ENCODE measurements around the gene MAPK4. TPM values are rescaled to one million over a fixed set of nuclear protein-coding genes. Genes with fewer than 3 reads are reported as not detected.
A peak's percentile ranks its signal among the peaks of the same experiment; 100 is the strongest.
"Not testable (repeated sequence)": the region's sequence is repeated elsewhere in the genome, so short reads cannot be mapped to it uniquely, and the experiment has no call there.

Gene MAPK4
- total RNA-seq, 5 donors from 2014 or later (not counting 1 experiment from before 2014, with no cell fraction given), result 0.06 TPM; not detected in 4

- Histone ChIP-seq H3K27ac (ENCODE audit: low read length) (no peak overlapping the region), H3K9me3 (no peaks in the 10 kb centered on the region), H3K36me3 (ENCODE audit: control insufficient read depth in 2 of 2, extremely low read depth in 1 of 2, insufficient read depth in 1 of 2, low read length in 1 of 2) (no peaks in the 10 kb centered on the region), H3K4me1 (ENCODE audit: control insufficient read depth in 1 of 2, extremely low read depth in 1 of 2, insufficient read depth in 2 of 2, low read length in 2 of 2) (peaks cover 0 to 10% of the 10 kb centered on the region in 2 experiments), H3K27me3 (replicated peaks in 1 of 2; ENCODE audit: control insufficient read depth in 2 of 2, extremely low read depth in 1 of 2, insufficient read depth in 2 of 2, low read length in 1 of 2) (peaks cover 6 to 30% of the 10 kb centered on the region in 2 experiments), H3K4me3 (ENCODE audit: control insufficient read depth in 1 of 2, extremely low read depth in 1 of 2, low read length in 1 of 2) (peak overlapping the region in 1 of 2 donors; percentile 10)
- peaks cover 4 to 14% (median 8%) of the 10 kb centered on the region in 3 donors for H3K9me3 Mint-ChIP-seq
- peaks cover 68 to 71% of the 10 kb centered on the region in 2 donors for H3K27me3 Mint-ChIP-seq
- H3K4me3 Mint-ChIP-seq, result peak overlapping the region; percentile 29 to 58 (median 44)
- CTCF ChIA-PET, result no interaction called here
- ATAC-seq (replicated peaks in 1 of 4) (no peak), DNase-seq (no peak)
- H3K4me1 Mint-ChIP-seq, result peaks cover 0 to 12% (median 12%) of the 10 kb centered on the region in 3 donors
- no peak overlapping the region for H3K27ac Mint-ChIP-seq
- no peaks in the 10 kb centered on the region for H3K36me3 Mint-ChIP-seq
- POLR2A ChIA-PET, result no interaction called here
- 13% methylated on average over 28 of the region's 53 CpGs for WGBS (ENCODE audit: insufficient coverage)
Observed at GRCh38 chr18:50558948-50559751, 737 bp upstream of the MAPK4 start.

- H3K4me3 Mint-ChIP-seq, result peak overlapping the region; percentile 17 to 67 (median 43)
- H3K9me3 Mint-ChIP-seq, result peaks cover under 1 to 3% (median 3%) of the 10 kb centered on the region in 3 donors
- Histone ChIP-seq H3K4me1 (ENCODE audit: control insufficient read depth in 1 of 2, extremely low read depth in 1 of 2, insufficient read depth in 2 of 2, low read length in 2 of 2) (peaks cover 0 to 10% of the 10 kb centered on the region in 2 experiments), H3K27me3 (replicated peaks in 1 of 2; ENCODE audit: control insufficient read depth in 2 of 2, extremely low read depth in 1 of 2, insufficient read depth in 2 of 2, low read length in 1 of 2) (peaks cover 6 to 30% of the 10 kb centered on the region in 2 experiments), H3K36me3 (ENCODE audit: control insufficient read depth in 2 of 2, extremely low read depth in 1 of 2, insufficient read depth in 1 of 2, low read length in 1 of 2) (no peaks in the 10 kb centered on the region), H3K4me3 (ENCODE audit: control insufficient read depth in 1 of 2, extremely low read depth in 1 of 2, low read length in 1 of 2) (peak overlapping the region in 1 of 2 donors; percentile 60), H3K9me3 (no peaks in the 10 kb centered on the region), H3K27ac (ENCODE audit: low read length) (no peak overlapping the region)
- DNase-seq (no peak), ATAC-seq (replicated peaks in 1 of 4) (no peak)
- WGBS (ENCODE audit: insufficient coverage), result 4% methylated on average over 38 of the region's 49 CpGs
- POLR2A ChIA-PET, result no interaction called here
- peaks cover 66 to 68% of the 10 kb centered on the region in 2 donors for H3K27me3 Mint-ChIP-seq
- H3K27ac Mint-ChIP-seq, result no peak overlapping the region
- H3K4me1 Mint-ChIP-seq, result peaks cover 0 to 12% (median 12%) of the 10 kb centered on the region in 3 donors
- CTCF ChIA-PET, result no interaction called here
- no peaks in the 10 kb centered on the region for H3K36me3 Mint-ChIP-seq
Observed at GRCh38 chr18:50560681-50561629, 1.1 kb downstream of the MAPK4 start.

- H3K4me1 Mint-ChIP-seq, result peaks cover 0 to 12% (median 12%) of the 10 kb centered on the region in 3 donors
- H3K27ac ChIP-seq (ENCODE audit: low read length); H3K36me3 Mint-ChIP-seq; H3K27ac Mint-ChIP-seq; DNase-seq; H3K36me3 ChIP-seq (ENCODE audit: control insufficient read depth in 2 of 2, extremely low read depth in 1 of 2, insufficient read depth in 1 of 2, low read length in 1 of 2); H3K4me3 Mint-ChIP-seq; CTCF ChIA-PET; ATAC-seq (replicated peaks in 1 of 4); H3K9me3 Mint-ChIP-seq; H3K4me3 ChIP-seq (ENCODE audit: control insufficient read depth in 1 of 2, extremely low read depth in 1 of 2, low read length in 1 of 2); H3K9me3 ChIP-seq; POLR2A ChIA-PET: not testable (repeated sequence)
- H3K27me3 Mint-ChIP-seq, result peaks cover 63% of the 10 kb centered on the region in 2 donors
- WGBS (ENCODE audit: insufficient coverage), result no CpG with 5 or more reads among the region's 1 CpG
- Histone ChIP-seq H3K4me1 (ENCODE audit: control insufficient read depth in 1 of 2, extremely low read depth in 1 of 2, insufficient read depth in 2 of 2, low read length in 2 of 2) (peaks cover 0 to 10% of the 10 kb centered on the region in 2 experiments), H3K27me3 (replicated peaks in 1 of 2; ENCODE audit: control insufficient read depth in 2 of 2, extremely low read depth in 1 of 2, insufficient read depth in 2 of 2, low read length in 1 of 2) (peaks cover 6 to 25% of the 10 kb centered on the region in 2 experiments)
Observed at GRCh38 chr18:50562258-50562657, 2.4 kb downstream of the MAPK4 start.

- ChIA-PET POLR2A (no interaction called here), CTCF (no interaction called here)
- H3K4me3 Mint-ChIP-seq, result no peak overlapping the region
- no peaks in the 10 kb centered on the region for H3K9me3 ChIP-seq
- peaks cover 58 to 60% of the 10 kb centered on the region in 2 donors for H3K27me3 Mint-ChIP-seq
- DNase-seq (no peak), ATAC-seq (replicated peaks in 1 of 4) (no peak)
- peaks cover 0 to 12% (median 12%) of the 10 kb centered on the region in 3 donors for H3K4me1 Mint-ChIP-seq
- WGBS (ENCODE audit: insufficient coverage), result no CpG with 5 or more reads among the region's 3 CpGs
- peaks cover 0 to 10% of the 10 kb centered on the region in 2 experiments for H3K4me1 ChIP-seq (ENCODE audit: control insufficient read depth in 1 of 2, extremely low read depth in 1 of 2, insufficient read depth in 2 of 2, low read length in 2 of 2)
- no peak overlapping the region for H3K4me3 ChIP-seq (ENCODE audit: control insufficient read depth in 1 of 2, extremely low read depth in 1 of 2, low read length in 1 of 2)
- H3K27ac Mint-ChIP-seq, result no peak overlapping the region
- no peak overlapping the region for H3K27ac ChIP-seq (ENCODE audit: low read length)
- H3K36me3 Mint-ChIP-seq, result no peaks in the 10 kb centered on the region
- no peaks in the 10 kb centered on the region for H3K9me3 Mint-ChIP-seq
- peaks cover 6 to 25% of the 10 kb centered on the region in 2 experiments for H3K27me3 ChIP-seq (replicated peaks in 1 of 2; ENCODE audit: control insufficient read depth in 2 of 2, extremely low read depth in 1 of 2, insufficient read depth in 2 of 2, low read length in 1 of 2)
- H3K36me3 ChIP-seq (ENCODE audit: control insufficient read depth in 2 of 2, extremely low read depth in 1 of 2, insufficient read depth in 1 of 2, low read length in 1 of 2), result no peaks in the 10 kb centered on the region
Observed at GRCh38 chr18:50562686-50563085, 2.8 kb downstream of the MAPK4 start.

GRCh38 chr18:50563376-50563775 is 3.5 kb downstream of the MAPK4 start:
- Mint-ChIP-seq H3K27ac (no peak overlapping the region), H3K4me3 (no peak overlapping the region), H3K36me3 (no peaks in the 10 kb centered on the region), H3K4me1 (peaks cover 0 to 12% (median 12%) of the 10 kb centered on the region in 3 donors), H3K9me3 (peaks cover 0 to 3% (median under 1%) of the 10 kb centered on the region in 3 donors), H3K27me3 (peaks cover 53 to 54% of the 10 kb centered on the region in 2 donors)
- WGBS (ENCODE audit: insufficient coverage), result 66% methylated on average over 3 of the region's 3 CpGs
- Histone ChIP-seq H3K36me3 (ENCODE audit: control insufficient read depth in 2 of 2, extremely low read depth in 1 of 2, insufficient read depth in 1 of 2, low read length in 1 of 2) (no peaks in the 10 kb centered on the region), H3K27me3 (replicated peaks in 1 of 2; ENCODE audit: control insufficient read depth in 2 of 2, extremely low read depth in 1 of 2, insufficient read depth in 2 of 2, low read length in 1 of 2) (peaks cover 6 to 25% of the 10 kb centered on the region in 2 experiments), H3K27ac (ENCODE audit: low read length) (no peak overlapping the region), H3K9me3 (no peaks in the 10 kb centered on the region), H3K4me3 (ENCODE audit: control insufficient read depth in 1 of 2, extremely low read depth in 1 of 2, low read length in 1 of 2) (no peak overlapping the region), H3K4me1 (ENCODE audit: control insufficient read depth in 1 of 2, extremely low read depth in 1 of 2, insufficient read depth in 2 of 2, low read length in 2 of 2) (peaks cover 0 to 10% of the 10 kb centered on the region in 2 experiments)
- ATAC-seq (replicated peaks in 1 of 4) (no peak), DNase-seq (no peak)
- POLR2A ChIA-PET, result no interaction called here
- CTCF ChIA-PET, result no interaction called here

GRCh38 chr18:50569930-50570329 is 10.0 kb downstream of the MAPK4 start:
- H3K4me1 Mint-ChIP-seq, result no peaks in the 10 kb centered on the region
- H3K27ac ChIP-seq (ENCODE audit: low read length), result no peak overlapping the region
- H3K4me1 ChIP-seq (ENCODE audit: control insufficient read depth in 1 of 2, extremely low read depth in 1 of 2, insufficient read depth in 2 of 2, low read length in 2 of 2), result no peaks in the 10 kb centered on the region
- H3K4me3 ChIP-seq (ENCODE audit: control insufficient read depth in 1 of 2, extremely low read depth in 1 of 2, low read length in 1 of 2), result no peak overlapping the region
- no peaks in the 10 kb centered on the region for H3K36me3 ChIP-seq (ENCODE audit: control insufficient read depth in 2 of 2, extremely low read depth in 1 of 2, insufficient read depth in 1 of 2, low read length in 1 of 2)
- H3K27ac Mint-ChIP-seq, result no peak overlapping the region
- peaks cover 25 to 26% of the 10 kb centered on the region in 2 donors for H3K27me3 Mint-ChIP-seq
- H3K27me3 ChIP-seq (replicated peaks in 1 of 2; ENCODE audit: control insufficient read depth in 2 of 2, extremely low read depth in 1 of 2, insufficient read depth in 2 of 2, low read length in 1 of 2), result peaks cover 0 to 7% of the 10 kb centered on the region in 2 experiments
- POLR2A ChIA-PET, result no interaction called here
- CTCF ChIA-PET, result interaction anchor here in 1 of 2 donors (0.6 kb wide), 1 partner anchor 982 kb away, joined by 6 read pairs; no protein-coding TSS in a partner anchor
- ATAC-seq (replicated peaks in 1 of 4) (no peak), DNase-seq (no peak)
- H3K36me3 Mint-ChIP-seq, result no peaks in the 10 kb centered on the region
- H3K9me3 Mint-ChIP-seq, result peaks cover 0 to 11% (median 9%) of the 10 kb centered on the region in 3 donors
- no peaks in the 10 kb centered on the region for H3K9me3 ChIP-seq
- H3K4me3 Mint-ChIP-seq, result no peak overlapping the region
